ENCODE results near the gene LAMB1.

Gene LAMB1

GRCh38 chr7:108002726-108003598, at the start of gene LAMB1:
LAMB1 (minus strand) TSS chr7:108003161; CDS start chr7:108002885, 276 bp downstream.
- no peak for DNase-seq (ENCODE audit: low read depth, low spot score)
- peak within 1 kb of the TSS; percentile 91 for H3K9ac ChIP-seq (ENCODE audit: insufficient read length)
- H3K36me3 ChIP-seq (ENCODE audit: insufficient read depth, low read length), result peaks cover 39% of the 10 kb centered on the region
- peak within 1 kb of the TSS; percentile 93 for H3K4me3 ChIP-seq
- H3K9me3 ChIP-seq (ENCODE audit: low read depth, low read length), result no peaks in the 10 kb centered on the region
- TF ChIP-seq EZH2 (IDR thresholded peaks at IDR 0.05) (no peak), POLR2AphosphoS5 (IDR thresholded peaks at IDR 0.05; ENCODE audit: borderline replicate concordance, low read depth, low read length) (peak; percentile 92), FOXP2 (optimal IDR thresholded peaks at IDR 0.05; ENCODE audit: control extremely low read depth, extremely low read length, insufficient read depth) (no peak)
- H3K27ac ChIP-seq, result peak within 1 kb of the TSS; percentile 91

DNA sequence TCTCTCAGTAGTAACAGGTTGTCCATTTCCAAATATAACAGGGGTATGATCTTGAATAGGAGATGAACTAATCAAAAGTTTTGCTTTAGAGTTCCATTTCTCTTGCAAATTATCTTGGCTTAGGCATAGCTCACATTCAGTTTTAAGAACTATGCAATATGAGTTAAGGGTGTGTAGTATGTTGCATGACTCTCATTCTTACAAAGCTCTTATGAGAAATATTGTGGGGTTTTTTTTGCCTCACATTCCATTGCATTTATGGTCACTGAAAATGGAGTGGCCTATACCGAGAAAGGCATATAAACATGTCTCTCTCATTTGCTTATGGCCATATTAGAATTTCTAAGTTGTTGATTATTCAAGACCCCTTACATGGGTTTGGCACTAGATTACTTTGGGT, 48.5 kb upstream of the LAMB1 start:
- H3K27ac ChIP-seq, result no peak overlapping the region
- H3K4me3 ChIP-seq, result no peak overlapping the region
- no peak overlapping the region for H3K9ac ChIP-seq (ENCODE audit: insufficient read length)
- TF ChIP-seq FOXP2 (optimal IDR thresholded peaks at IDR 0.05; ENCODE audit: control extremely low read depth, extremely low read length, insufficient read depth) (no peak), EZH2 (IDR thresholded peaks at IDR 0.05) (no peak), POLR2AphosphoS5 (IDR thresholded peaks at IDR 0.05; ENCODE audit: borderline replicate concordance, low read depth, low read length) (no peak)
- DNase-seq (ENCODE audit: low read depth, low spot score), result no peak
- no peaks in the 10 kb centered on the region for H3K36me3 ChIP-seq (ENCODE audit: insufficient read depth, low read length)
- H3K9me3 ChIP-seq (ENCODE audit: low read depth, low read length), result no peaks in the 10 kb centered on the region

GRCh38 chr7:108049962-108050361, 47.0 kb upstream of the LAMB1 start:
- DNase-seq (ENCODE audit: low read depth, low spot score), result no peak
- no peak overlapping the region for H3K9ac ChIP-seq (ENCODE audit: insufficient read length)
- H3K36me3 ChIP-seq (ENCODE audit: insufficient read depth, low read length), result no peaks in the 10 kb centered on the region
- no peak overlapping the region for H3K27ac ChIP-seq
- H3K9me3 ChIP-seq (ENCODE audit: low read depth, low read length), result no peaks in the 10 kb centered on the region
- no peak for TF ChIP-seq POLR2AphosphoS5 (IDR thresholded peaks at IDR 0.05; ENCODE audit: borderline replicate concordance, low read depth, low read length)
- TF ChIP-seq EZH2 (IDR thresholded peaks at IDR 0.05), result no peak
- TF ChIP-seq FOXP2 (optimal IDR thresholded peaks at IDR 0.05; ENCODE audit: control extremely low read depth, extremely low read length, insufficient read depth), result no peak
- H3K4me3 ChIP-seq, result no peak overlapping the region

DNA sequence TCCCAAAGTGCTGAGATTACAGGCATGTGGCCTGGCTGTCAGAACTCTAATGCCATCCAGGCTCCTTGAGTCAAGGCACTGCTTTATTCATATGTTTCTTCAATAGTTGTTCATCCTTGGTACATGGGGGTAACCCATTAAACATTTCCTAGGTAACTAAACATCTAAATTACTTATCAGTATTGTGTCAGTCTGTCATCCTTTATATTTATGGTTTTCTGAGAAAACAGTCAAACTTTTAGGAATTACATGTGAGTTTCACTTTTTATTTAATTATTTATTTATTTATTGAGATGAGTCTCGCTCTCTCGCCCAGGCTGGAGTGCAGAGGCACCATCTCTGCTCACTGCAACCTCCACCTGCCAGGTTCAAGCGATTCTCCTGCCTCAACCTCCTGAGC, 45.5 kb upstream of the LAMB1 start:
- Histone ChIP-seq H3K9me3 (ENCODE audit: low read depth, low read length) (no peaks in the 10 kb centered on the region), H3K27ac (no peak overlapping the region), H3K4me3 (no peak overlapping the region), H3K36me3 (ENCODE audit: insufficient read depth, low read length) (no peaks in the 10 kb centered on the region), H3K9ac (ENCODE audit: insufficient read length) (no peak overlapping the region)
- TF ChIP-seq FOXP2 (optimal IDR thresholded peaks at IDR 0.05; ENCODE audit: control extremely low read depth, extremely low read length, insufficient read depth) (no peak), POLR2AphosphoS5 (IDR thresholded peaks at IDR 0.05; ENCODE audit: borderline replicate concordance, low read depth, low read length) (no peak), EZH2 (IDR thresholded peaks at IDR 0.05) (no peak)
- no peak for DNase-seq (ENCODE audit: low read depth, low spot score)

DNA sequence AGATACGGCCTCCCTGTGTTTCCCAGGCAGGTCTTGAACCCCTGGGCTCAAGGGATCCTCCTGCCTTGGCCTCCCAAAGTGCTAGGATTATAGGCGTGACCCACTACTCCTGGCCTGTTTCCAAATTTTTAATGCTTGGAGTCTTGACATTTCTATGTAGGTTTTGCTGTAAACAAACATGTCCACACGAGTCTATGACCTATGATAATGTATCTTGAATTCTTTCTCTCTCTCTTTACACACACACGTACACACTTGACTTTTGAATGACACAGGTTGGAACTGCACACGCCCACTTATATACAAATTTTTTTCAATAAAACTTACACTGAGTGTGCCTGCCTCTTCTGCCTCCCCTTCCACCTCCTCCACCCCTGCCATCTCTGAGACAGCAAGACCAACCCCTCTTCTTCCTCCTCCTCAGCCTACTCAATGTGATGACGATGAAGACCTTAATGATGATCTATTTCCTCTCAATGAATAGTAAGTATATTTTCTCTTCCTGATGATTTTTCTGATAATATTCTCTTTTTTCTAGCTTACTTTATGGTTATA, 44.1 kb upstream of the LAMB1 start:
- TF ChIP-seq FOXP2 (optimal IDR thresholded peaks at IDR 0.05; ENCODE audit: control extremely low read depth, extremely low read length, insufficient read depth), result no peak
- no peak for TF ChIP-seq POLR2AphosphoS5 (IDR thresholded peaks at IDR 0.05; ENCODE audit: borderline replicate concordance, low read depth, low read length)
- no peak for TF ChIP-seq EZH2 (IDR thresholded peaks at IDR 0.05)
- H3K9me3 ChIP-seq (ENCODE audit: low read depth, low read length), result no peaks in the 10 kb centered on the region
- no peak for DNase-seq (ENCODE audit: low read depth, low spot score)
- H3K36me3 ChIP-seq (ENCODE audit: insufficient read depth, low read length), result no peaks in the 10 kb centered on the region
- H3K27ac ChIP-seq, result no peak overlapping the region
- H3K4me3 ChIP-seq, result no peak overlapping the region
- no peak overlapping the region for H3K9ac ChIP-seq (ENCODE audit: insufficient read length)

- Histone ChIP-seq H3K9me3 (ENCODE audit: low read depth, low read length) (no peaks in the 10 kb centered on the region), H3K4me3 (no peak overlapping the region), H3K36me3 (ENCODE audit: insufficient read depth, low read length) (no peaks in the 10 kb centered on the region), H3K27ac (no peak overlapping the region), H3K9ac (ENCODE audit: insufficient read length) (no peak overlapping the region)
- DNase-seq (ENCODE audit: low read depth, low spot score), result no peak
- TF ChIP-seq EZH2 (IDR thresholded peaks at IDR 0.05) (no peak), POLR2AphosphoS5 (IDR thresholded peaks at IDR 0.05; ENCODE audit: borderline replicate concordance, low read depth, low read length) (no peak), FOXP2 (optimal IDR thresholded peaks at IDR 0.05; ENCODE audit: control extremely low read depth, extremely low read length, insufficient read depth) (no peak)
Observed at GRCh38 chr7:108045669-108046068, 42.7 kb upstream of the LAMB1 start.

GRCh38 chr7:108045154-108045553, 42.2 kb upstream of the LAMB1 start:
- Histone ChIP-seq H3K9ac (ENCODE audit: insufficient read length) (no peak overlapping the region), H3K36me3 (ENCODE audit: insufficient read depth, low read length) (no peaks in the 10 kb centered on the region), H3K4me3 (no peak overlapping the region), H3K9me3 (ENCODE audit: low read depth, low read length) (no peaks in the 10 kb centered on the region), H3K27ac (no peak overlapping the region)
- DNase-seq (ENCODE audit: low read depth, low spot score), result no peak
- TF ChIP-seq FOXP2 (optimal IDR thresholded peaks at IDR 0.05; ENCODE audit: control extremely low read depth, extremely low read length, insufficient read depth), result no peak
- no peak for TF ChIP-seq POLR2AphosphoS5 (IDR thresholded peaks at IDR 0.05; ENCODE audit: borderline replicate concordance, low read depth, low read length)
- TF ChIP-seq EZH2 (IDR thresholded peaks at IDR 0.05), result no peak

DNA sequence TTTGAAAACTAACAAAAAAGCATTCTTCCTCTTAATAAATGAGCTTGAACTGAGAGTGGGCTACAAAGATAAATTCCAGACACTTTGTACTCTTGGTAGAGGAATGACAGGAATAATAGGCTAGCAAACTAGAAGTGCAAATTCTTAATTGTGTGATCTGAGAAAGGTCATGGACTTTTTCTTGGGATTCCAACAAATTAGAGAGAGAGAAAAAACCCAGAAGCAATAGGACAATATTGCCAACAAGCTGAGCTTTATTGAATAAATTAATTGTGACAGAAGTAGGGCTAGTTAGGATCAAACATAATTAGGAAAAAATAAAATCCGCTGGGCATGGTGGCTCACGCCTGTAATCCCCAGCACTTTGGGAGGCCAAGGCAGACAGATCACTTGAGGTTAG, 41.4 kb upstream of the LAMB1 start:
- Histone ChIP-seq H3K36me3 (ENCODE audit: insufficient read depth, low read length) (no peaks in the 10 kb centered on the region), H3K27ac (no peak overlapping the region), H3K9ac (ENCODE audit: insufficient read length) (no peak overlapping the region), H3K9me3 (ENCODE audit: low read depth, low read length) (no peaks in the 10 kb centered on the region), H3K4me3 (no peak overlapping the region)
- DNase-seq (ENCODE audit: low read depth, low spot score), result no peak
- no peak for TF ChIP-seq POLR2AphosphoS5 (IDR thresholded peaks at IDR 0.05; ENCODE audit: borderline replicate concordance, low read depth, low read length)
- no peak for TF ChIP-seq FOXP2 (optimal IDR thresholded peaks at IDR 0.05; ENCODE audit: control extremely low read depth, extremely low read length, insufficient read depth)
- TF ChIP-seq EZH2 (IDR thresholded peaks at IDR 0.05), result no peak

Measured in SK-N-MC (cell line).